A549 (cell line): Measurements from ENCODE around the gene POC1B. TPM values are rescaled to one million over a fixed set of nuclear protein-coding genes. Genes with fewer than 3 reads are reported as not detected.

Experiments
- ATAC-seq, 2 experiments: fragments of 200-7000 bp in 1 of 2; fragments of >200 bp in 1 of 2; cut with Nextera tagmentation in 1 of 2; cut with Tn5 transposase in 1 of 2; 3 replicates each; pipeline versions ENCODE4 v1.8.0 to v1.9.1; 2018 to 2020; ENCODE audit warnings: mild to moderate bottlenecking in 1 of 2, moderate library complexity in 1 of 2
- CTCF ChIA-PET: fragments of 300-600 bp; sonication (Branson Sonifier 250); formaldehyde crosslinking; extraction: SDS; loops from one replicate; lab custom pipeline; 2021; ENCODE audit warnings: antibody characterized with exemption, inconsistent platforms; lab: Yijun Ruan, JAX
- POLR2A ChIA-PET: fragments of 350-600 bp; formaldehyde crosslinking; extraction: SDS; loops from one replicate; lab custom pipeline; 2021; ENCODE audit warnings: antibody characterized with exemption, inconsistent platforms; lab: Yijun Ruan, JAX
- DNase-seq, 2 experiments: peaks; one replicate each; pipeline versions ENCODE4 v3.0.0 to v3.0.0-alpha.2; 2011 to 2016; ENCODE audit warnings: low read depth in 1 of 2, low spot score in 1 of 2
- FAIRE-seq: peaks from 2 replicates; lab custom pipeline; 2011; peaks lifted over from hg19 to GRCh38; lab: Jason Lieb, UNC
- H3K27ac ChIP-seq, 2 experiments: fragments of >200 bp; sonication (Bioruptor Twin); formaldehyde crosslinking; 3 replicates each; pipeline ENCODE4 v1.5.1; 2016 to 2017
- H3K4me1 ChIP-seq: fragments of >200 bp; sonication (Bioruptor Twin); formaldehyde crosslinking; 3 replicates; pipeline ENCODE4 v1.6.1; 2016
- H3K4me2 ChIP-seq: fragments of >200 bp; sonication (Bioruptor Twin); formaldehyde crosslinking; 3 replicates; pipeline ENCODE4 v1.6.1; 2016
- H3K4me3 ChIP-seq: fragments of >200 bp; sonication (Bioruptor Twin); formaldehyde crosslinking; 3 replicates; pipeline ENCODE4 v1.5.1; 2016
- H3K9me3 ChIP-seq: fragments of >200 bp; sonication (Bioruptor Twin); formaldehyde crosslinking; 3 replicates; pipeline ENCODE4 v1.6.1; 2016
- ATOH8 ChIP-seq: fragments of 250-450 bp; sonication (Bioruptor Pico); IDR thresholded peaks from 2 replicates; pipeline ENCODE4 v1.5.0; 2020; ENCODE audit warnings: low read depth, mild to moderate bottlenecking, moderate library complexity
- BCL3 ChIP-seq: fragments of >200 bp; sonication (Bioruptor Twin); formaldehyde crosslinking; IDR thresholded peaks from 3 replicates; pipeline ENCODE4 v1.6.1; 2016
- BHLHE40 ChIP-seq: IDR thresholded peaks from 2 replicates; pipeline ENCODE4 v1.6.1; 2012; ENCODE audit warnings: low read depth, low read length, inconsistent platforms
- CBX8 ChIP-seq: fragments of 200-600 bp; sonication (generic); IDR thresholded peaks from 2 replicates; pipeline ENCODE4 v1.6.1; 2016
- CTCF ChIP-seq: fragments of >200 bp; sonication (Bioruptor Twin); formaldehyde crosslinking; IDR thresholded peaks from 3 replicates; pipeline ENCODE4 v1.5.1; 2016
- EHF ChIP-seq: fragments of 250-450 bp; sonication (Bioruptor Pico); IDR thresholded peaks from 2 replicates; pipeline ENCODE4 v1.5.0; 2020; ENCODE audit warnings: mild to moderate bottlenecking
- EHMT2 ChIP-seq: fragments of 200-600 bp; sonication (generic); IDR thresholded peaks from 2 replicates; pipeline ENCODE4 v1.6.1; 2016; ENCODE audit warnings: antibody characterized with exemption, low read depth, mild to moderate bottlenecking, moderate library complexity
- EP300 ChIP-seq, 2 experiments: fragments of >200 bp; sonication (Bioruptor Twin); formaldehyde crosslinking; IDR thresholded peaks; 2 replicates in 1 of 2; 3 replicates in 1 of 2; pipeline ENCODE4 v1.6.1; 2016 to 2017
- FOSL2 ChIP-seq, 2 experiments: fragments of 450-650 bp in 1 of 2; fragments of >200 bp in 1 of 2; sonication (Bioruptor Twin) in 1 of 2; formaldehyde crosslinking; IDR thresholded peaks; 2 replicates each; pipeline versions ENCODE4 v1.5.0 to v1.6.1; 2016 to 2020; ENCODE audit warnings: mild to moderate bottlenecking in 1 of 2, moderate library complexity in 1 of 2
- FOXS1 ChIP-seq: fragments of 250-450 bp; sonication (Bioruptor Pico); IDR thresholded peaks from 2 replicates; pipeline ENCODE4 v1.5.0; 2020; ENCODE audit warnings: mild to moderate bottlenecking, moderate library complexity
- HES2 ChIP-seq: fragments of >200 bp; sonication (Bioruptor Twin); formaldehyde crosslinking; IDR thresholded peaks from 2 replicates; pipeline ENCODE4 v1.6.1; 2016
- HOXA7 ChIP-seq: fragments of 250-450 bp; sonication (Bioruptor Pico); IDR thresholded peaks from 2 replicates; pipeline ENCODE4 v1.5.0; 2020; ENCODE audit warnings: mild to moderate bottlenecking, moderate library complexity
- HOXB13 ChIP-seq: fragments of 250-450 bp; sonication (Bioruptor Pico); IDR thresholded peaks from 2 replicates; pipeline ENCODE4 v1.5.0; 2020; ENCODE audit warnings: low read depth, mild to moderate bottlenecking, moderate library complexity
- JUNB ChIP-seq: fragments of >200 bp; sonication (Bioruptor Twin); formaldehyde crosslinking; IDR thresholded peaks from 2 replicates; pipeline ENCODE4 v1.6.1; 2016
- KDM5A ChIP-seq: fragments of 200-600 bp; sonication (generic); IDR thresholded peaks from 2 replicates; pipeline ENCODE4 v1.6.1; 2016; ENCODE audit warnings: antibody characterized with exemption, mild to moderate bottlenecking
- POLR2A ChIP-seq: IDR thresholded peaks from 2 replicates; pipeline ENCODE4 v1.6.1; 2012; ENCODE audit warnings: mild to moderate bottlenecking, low read length
- RNF2 ChIP-seq: fragments of 200-600 bp; sonication (generic); IDR thresholded peaks from 2 replicates; pipeline ENCODE4 v1.6.1; 2016; ENCODE audit warnings: low read depth, mild to moderate bottlenecking, antibody characterized with exemption, moderate library complexity, borderline replicate concordance
- USF2 ChIP-seq: fragments of 450-650 bp; IDR thresholded peaks from 2 replicates; pipeline ENCODE4 v1.6.1; 2014; ENCODE audit warnings: antibody characterized with exemption
- ZC3H11A ChIP-seq: fragments of 450-650 bp; IDR thresholded peaks from 2 replicates; pipeline ENCODE4 v1.6.1; 2014; ENCODE audit warnings: antibody characterized with exemption, mild to moderate bottlenecking
- ZSCAN20 ChIP-seq: fragments of 250-450 bp; sonication (Bioruptor Pico); IDR thresholded peaks from 2 replicates; pipeline ENCODE4 v1.8.0; 2022; ENCODE audit warnings: mild to moderate bottlenecking, moderate library complexity
- WGBS: methylation state at CpG from one replicate; pipeline ENCODE4 v1.1.6; 2017; ENCODE audit errors: missing lambda C conversion rate; 5-methylcytosine and 5-hydroxymethylcytosine counted together
- polyA plus RNA-seq, 4 experiments: library from polyadenylated mRNA; depleted of rRNA in 3 of 4; stranded (reverse); fragments of >200 nt; fragmentation: RNase III in 1 of 4; extraction: RNeasy Plus Mini Kit Qiagen cat#74134 plus additional on column Dnase treatment in 1 of 4; gene quantifications; 2 replicates in 3 of 4; 3 replicates in 1 of 4; pipeline ENCODE4 v1.2.3, GENCODE V29; 2011 to 2017

The POC1B gene
- polyA plus RNA-seq, 2 of the 4 experiments (the other 2 are of a cell fraction) = 10.8 to 38.6 TPM

GRCh38 chr12:89539426-89540223, 13.8 kb upstream of the POC1B start:
- Histone ChIP-seq H3K4me2 (no peak overlapping the region), H3K9me3 (no peaks in the 10 kb centered on the region), H3K4me3 (no peak overlapping the region), H3K4me1 (peaks cover 18% of the 10 kb centered on the region), H3K27ac (no peak overlapping the region)
- no peak for DNase-seq
- no peak for FAIRE-seq
- ChIA-PET POLR2A (no interaction called here), CTCF (interaction anchor here (0.6 to 1.5 kb wide), 8 partner anchors 10 to 1329 kb away, joined by 3 to 5 read pairs (median 3); partner anchors contain the start of gene GALNT4)
- 85% methylated on average over 5 of the region's 5 CpGs for WGBS
- TF ChIP-seq BCL3 = no peak
- TF ChIP-seq USF2 = no peak
- TF ChIP-seq EHF (CRISPR knock-in tag) = no peak
- no peak for TF ChIP-seq BHLHE40
- TF ChIP-seq FOXS1 (CRISPR knock-in tag) = no peak
- TF ChIP-seq HOXB13 (CRISPR knock-in tag) = no peak
- ATAC-seq = no peak

- Histone ChIP-seq H3K4me2 (no peak overlapping the region), H3K4me1 (peaks cover 10% of the 10 kb centered on the region), H3K4me3 (no peak overlapping the region), H3K9me3 (no peaks in the 10 kb centered on the region), H3K27ac (no peak overlapping the region)
- no peak for DNase-seq
- WGBS = 73% methylated on average over 4 of the region's 4 CpGs
- POLR2A ChIA-PET = no interaction called here
- no peak for ATAC-seq
- no peak for FAIRE-seq
- TF ChIP-seq HES2 (no peak), EHMT2 (no peak), HOXA7 (no peak), BHLHE40 (no peak), FOSL2 (IDR thresholded peaks at IDR 0.05) (no peak), FOSL2 (CRISPR knock-in tag; IDR thresholded peaks at IDR 0.05) (no peak), EP300 (IDR thresholded peaks at IDR 0.05) (no peak), ZSCAN20 (no peak), JUNB (no peak), POLR2A (no peak), ATOH8 (CRISPR knock-in tag) (no peak), CBX8 (no peak), KDM5A (no peak), RNF2 (no peak), CTCF (no peak), ZC3H11A (no peak)
- CTCF ChIA-PET = interaction anchor here (0.8 to 1.5 kb wide), 6 partner anchors 10 to 1315 kb away, joined by 3 to 5 read pairs (median 3); partner anchors contain the start of gene GALNT4
Observed at GRCh38 chr12:89538897-89539296, 13.1 kb upstream of the POC1B start.
